Prostate gland (tissue), 2 donors: ENCODE data around the gene PAMR1. TPM values are rescaled to one million over a fixed set of nuclear protein-coding genes. Genes with fewer than 3 reads are reported as not detected.

ENCODE experiments used
- DNase-seq: peaks from one replicate; pipeline ENCODE4 v3.0.0-alpha.2; 2019; ENCODE audit warnings: low spot score
- H3K27ac ChIP-seq, 2 donors: fragments of 200-600 bp; sonication (generic); 2 replicates each; pipeline ENCODE4 v1.5.1; 2017 to 2019
- H3K27me3 ChIP-seq: fragments of 200-600 bp; sonication (generic); replicated peaks from 2 replicates; pipeline ENCODE4 v1.5.1; 2019; ENCODE audit not compliant: insufficient read depth
- H3K36me3 ChIP-seq, 2 donors: fragments of 200-600 bp; sonication (generic); 1 replicate in 1 of 2; 2 replicates in 1 of 2; pipeline versions ENCODE4 v1.5.1 to v1.8.1; 2017 to 2019
- H3K4me1 ChIP-seq: fragments of 200-600 bp; sonication (generic); replicated peaks from 2 replicates; pipeline ENCODE4 v1.5.1; 2019
- H3K4me3 ChIP-seq, 2 donors: fragments of 200-600 bp; sonication (generic); 2 replicates each; pipeline ENCODE4 v1.5.1; 2017 to 2019
- H3K9me3 ChIP-seq: fragments of 200-600 bp; sonication (generic); 2 replicates; pipeline ENCODE4 v1.5.1; 2017
- POLR2A ChIP-seq: fragments of 450-650 bp; IDR thresholded peaks from one replicate; pipeline ENCODE4 v1.6.1; 2016; ENCODE audit warnings: antibody characterized with exemption, mild to moderate bottlenecking
- POLR2AphosphoS5 ChIP-seq: sonication (generic); formaldehyde crosslinking; IDR thresholded peaks from one replicate; pipeline ENCODE4 v1.6.1; 2017; ENCODE audit warnings: antibody characterized with exemption
- WGBS: methylation state at CpG from one replicate; pipeline ENCODE4 v1.1.5; 2018; 5-methylcytosine and 5-hydroxymethylcytosine counted together
- intact Hi-C: fragments of 100-400 bp; cut with DNase I; formaldehyde crosslinking; loops from one replicate; pipeline ENCODE4 v1.14.2; 2022
- total RNA-seq, 2 donors: library from RNA; depleted of rRNA; stranded (reverse); fragments of >200 nt; gene quantifications; one replicate each; pipeline ENCODE4 v1.1.0, GENCODE V29; 2016
- TF ChIP-seq, protein P1 (sequence below), 4 experiments: fragments of 200-600 bp in 2 of 4; fragments of 450-650 bp in 2 of 4; sonication (generic) in 2 of 4; IDR thresholded peaks; 1 replicate in 3 of 4; 2 replicates in 1 of 4; pipeline ENCODE4 v1.5.1; 2016 to 2019; ENCODE audit warnings: antibody characterized with exemption in 4 of 4, mild to moderate bottlenecking in 2 of 4, moderate library complexity in 2 of 4

Gene PAMR1
- total RNA-seq, 2 donors from 2014 or later = 2.5 to 6.5 TPM

DNA sequence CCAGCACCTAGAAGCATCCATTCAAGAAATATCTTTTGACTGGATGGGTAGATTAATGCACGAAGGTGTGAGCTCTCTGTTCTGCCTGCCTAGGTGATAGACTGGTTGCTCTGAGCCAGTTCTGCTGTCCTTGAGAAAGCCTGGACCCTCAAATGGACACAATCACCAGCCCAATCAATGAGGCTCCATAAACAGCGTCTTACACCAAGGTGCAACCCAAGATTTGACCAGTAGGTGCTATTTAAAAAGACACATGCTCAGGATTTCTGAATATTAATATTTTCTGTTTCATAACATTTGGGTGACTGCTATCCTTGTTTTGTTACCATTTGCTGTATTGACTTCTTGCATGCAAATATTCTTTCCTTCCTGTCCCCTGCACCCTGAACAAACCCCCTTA lies 39.0 kb downstream of the PAMR1 start:
- Histone ChIP-seq H3K27me3 (no peaks in the 10 kb centered on the region), H3K4me1 (no peaks in the 10 kb centered on the region), H3K27ac (no peak overlapping the region), H3K36me3 (no peaks in the 10 kb centered on the region), H3K9me3 (no peaks in the 10 kb centered on the region), H3K4me3 (no peak overlapping the region)
- intact Hi-C loops = loop anchor here (10.0 kb wide), 1 partner anchor 562 kb away; no protein-coding TSS in a partner anchor
- no peak for TF ChIP-seq POLR2A
- TF ChIP-seq, protein P1, sequence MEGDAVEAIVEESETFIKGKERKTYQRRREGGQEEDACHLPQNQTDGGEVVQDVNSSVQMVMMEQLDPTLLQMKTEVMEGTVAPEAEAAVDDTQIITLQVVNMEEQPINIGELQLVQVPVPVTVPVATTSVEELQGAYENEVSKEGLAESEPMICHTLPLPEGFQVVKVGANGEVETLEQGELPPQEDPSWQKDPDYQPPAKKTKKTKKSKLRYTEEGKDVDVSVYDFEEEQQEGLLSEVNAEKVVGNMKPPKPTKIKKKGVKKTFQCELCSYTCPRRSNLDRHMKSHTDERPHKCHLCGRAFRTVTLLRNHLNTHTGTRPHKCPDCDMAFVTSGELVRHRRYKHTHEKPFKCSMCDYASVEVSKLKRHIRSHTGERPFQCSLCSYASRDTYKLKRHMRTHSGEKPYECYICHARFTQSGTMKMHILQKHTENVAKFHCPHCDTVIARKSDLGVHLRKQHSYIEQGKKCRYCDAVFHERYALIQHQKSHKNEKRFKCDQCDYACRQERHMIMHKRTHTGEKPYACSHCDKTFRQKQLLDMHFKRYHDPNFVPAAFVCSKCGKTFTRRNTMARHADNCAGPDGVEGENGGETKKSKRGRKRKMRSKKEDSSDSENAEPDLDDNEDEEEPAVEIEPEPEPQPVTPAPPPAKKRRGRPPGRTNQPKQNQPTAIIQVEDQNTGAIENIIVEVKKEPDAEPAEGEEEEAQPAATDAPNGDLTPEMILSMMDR (IDR thresholded peaks at IDR 0.05) = no peak
- TF ChIP-seq POLR2AphosphoS5 = no peak
- 81% methylated on average over 2 of the region's 2 CpGs for WGBS
- DNase-seq = no peak

DNA sequence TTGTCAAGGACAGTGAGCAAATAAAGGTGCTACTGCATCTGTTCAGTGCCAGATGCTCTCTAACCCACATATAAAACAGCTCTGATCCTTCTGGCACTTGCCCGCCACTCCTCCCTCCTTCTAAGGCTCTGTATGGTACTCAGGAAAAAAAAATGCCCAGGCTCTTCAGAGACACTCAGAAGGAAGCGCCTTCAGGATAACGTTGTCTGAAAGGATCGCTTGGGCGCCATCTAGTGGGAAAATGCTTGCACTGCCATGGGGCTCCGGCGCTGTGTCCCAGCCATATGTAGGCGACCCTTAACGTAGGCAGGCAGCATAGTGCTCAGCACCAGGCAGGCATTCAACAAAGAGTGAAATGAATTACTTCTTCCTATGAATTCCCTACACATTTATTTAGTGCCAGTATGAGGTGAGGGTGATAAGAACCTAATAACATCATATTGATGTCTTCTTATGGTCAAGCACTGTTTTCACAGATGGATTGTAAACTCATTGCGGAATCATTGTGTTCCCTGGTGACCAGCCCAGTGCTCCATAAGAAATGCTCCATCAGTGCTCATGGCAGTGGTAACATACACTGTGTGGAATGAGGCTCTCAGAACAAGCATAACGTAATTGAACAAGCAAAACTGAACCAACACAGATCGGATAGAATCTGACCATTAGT lies 39.6 kb downstream of the PAMR1 start:
- DNase-seq = peak; percentile 69
- intact Hi-C loops = loop anchor here (10.0 kb wide), 1 partner anchor 561 kb away; no protein-coding TSS in a partner anchor
- Histone ChIP-seq H3K4me3 (no peak overlapping the region), H3K36me3 (no peaks in the 10 kb centered on the region), H3K9me3 (no peaks in the 10 kb centered on the region), H3K27ac (no peak overlapping the region), H3K4me1 (no peaks in the 10 kb centered on the region), H3K27me3 (no peaks in the 10 kb centered on the region)
- 17% methylated on average over 12 of the region's 12 CpGs for WGBS
- peak; percentile 18 for TF ChIP-seq POLR2AphosphoS5
- TF ChIP-seq, protein P1 (IDR thresholded peaks at IDR 0.05) = peak; percentile 78 to 82 (median 80)
- TF ChIP-seq POLR2A = no peak

DNA sequence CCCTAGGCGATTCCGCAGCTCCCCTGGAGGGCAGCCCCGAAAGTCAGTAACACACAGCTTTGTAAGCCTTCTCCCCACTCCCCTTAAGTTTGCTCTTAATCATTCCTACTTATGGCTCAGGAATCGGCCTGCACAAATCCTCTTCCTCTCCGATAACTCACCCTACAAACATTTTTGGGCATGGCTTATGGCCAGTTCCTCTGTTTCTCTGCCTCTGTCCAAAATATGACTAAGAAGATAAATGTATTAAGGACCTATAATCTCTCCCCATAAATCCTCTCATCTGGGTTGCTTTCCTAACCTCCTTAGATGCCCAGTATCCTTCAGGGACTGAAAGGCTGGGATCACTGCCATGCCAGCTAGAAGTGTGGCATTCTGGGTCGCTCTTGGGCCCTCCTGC lies 41.0 kb downstream of the PAMR1 start:
- H3K9me3 ChIP-seq = no peaks in the 10 kb centered on the region

DNA sequence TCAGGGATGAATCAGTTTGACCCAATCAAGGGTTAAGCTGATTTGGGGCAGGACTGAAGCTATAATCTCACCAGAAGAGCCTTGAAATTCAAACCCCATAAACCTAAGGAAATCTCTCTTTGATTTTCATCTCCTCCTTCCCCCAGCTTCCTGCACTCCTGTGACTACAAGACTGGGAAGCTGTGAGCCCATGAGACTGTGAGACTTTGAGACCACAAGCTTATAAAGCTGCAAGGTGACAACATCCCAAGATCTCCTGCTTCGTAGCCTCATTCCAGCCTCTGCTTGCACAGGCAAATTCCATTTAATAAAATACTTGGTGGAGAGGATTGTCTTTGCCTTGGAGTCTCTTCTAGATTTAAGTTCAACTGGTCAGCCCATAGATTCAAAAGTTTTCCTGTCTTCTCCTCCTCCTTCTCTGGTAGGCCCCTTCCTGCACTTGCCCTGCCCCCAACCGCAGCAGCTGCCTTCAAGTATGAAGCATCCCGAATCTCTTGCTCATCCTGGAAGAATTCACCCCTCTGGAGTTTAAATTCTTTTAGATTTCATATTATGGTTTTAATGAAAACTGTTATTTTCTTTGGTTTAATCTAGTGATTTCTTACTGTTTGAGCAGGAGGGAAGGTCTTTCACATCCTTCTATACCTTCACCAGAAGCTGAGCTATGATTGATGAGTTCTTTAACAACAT lies 42.1 kb downstream of the PAMR1 start:
- no peaks in the 10 kb centered on the region for H3K36me3 ChIP-seq
- TF ChIP-seq POLR2A = no peak
- TF ChIP-seq POLR2AphosphoS5 = no peak
- TF ChIP-seq, protein P1 (IDR thresholded peaks at IDR 0.05) = no peak
- intact Hi-C loops = loop anchor here (10.0 kb wide), 1 partner anchor 558 kb away; no protein-coding TSS in a partner anchor
- H3K4me3 ChIP-seq = no peak overlapping the region
- H3K9me3 ChIP-seq = no peaks in the 10 kb centered on the region
- no peak for DNase-seq
- H3K27ac ChIP-seq = no peak overlapping the region
- H3K4me1 ChIP-seq = no peaks in the 10 kb centered on the region
- H3K27me3 ChIP-seq = no peaks in the 10 kb centered on the region
- 95% methylated on average over 3 of the region's 3 CpGs for WGBS

More for the DNA sequence above, 41.0 kb downstream of the PAMR1 start:
- Histone ChIP-seq H3K4me3 (no peak overlapping the region), H3K27me3 (no peaks in the 10 kb centered on the region), H3K27ac (no peak overlapping the region), H3K4me1 (no peaks in the 10 kb centered on the region), H3K36me3 (no peaks in the 10 kb centered on the region)
- TF ChIP-seq POLR2AphosphoS5 = no peak
- TF ChIP-seq, protein P1 (IDR thresholded peaks at IDR 0.05) = no peak
- no peak for TF ChIP-seq POLR2A
- 97% methylated on average over 6 of the region's 6 CpGs for WGBS
- DNase-seq = no peak
- intact Hi-C loops = loop anchor here (10.0 kb wide), 1 partner anchor 560 kb away; no protein-coding TSS in a partner anchor
